GM19023 (cell line): ENCODE data around the gene ZNF761.

Experiments used
- ATAC-seq: cut with Tn5 transposase; IDR thresholded peaks from one replicate; pipeline ENCODE4 v1.9.1; 2021; ENCODE audit warnings: mild to moderate bottlenecking, moderate library complexity; ENCODE audit not compliant: unreplicated experiment

Gene ZNF761

DNA sequence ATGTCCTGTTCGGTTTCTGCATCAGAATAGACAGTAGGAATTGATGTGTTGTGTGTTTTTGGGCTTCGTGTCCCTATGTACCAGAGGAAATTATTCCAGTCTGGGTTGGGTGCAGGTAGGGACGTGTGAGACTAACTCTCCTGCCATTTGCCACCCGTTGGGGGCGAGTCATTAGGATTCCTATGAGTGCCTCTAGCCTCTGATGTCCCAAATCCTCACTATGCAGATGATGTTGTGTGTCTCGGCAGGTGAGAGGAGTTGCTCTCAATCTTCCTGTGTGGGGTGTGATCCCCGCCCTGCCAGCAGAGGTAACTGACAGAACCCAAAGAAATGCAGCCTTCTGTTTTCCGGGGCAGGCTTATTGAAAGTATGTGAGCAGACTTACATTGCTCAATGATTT lies 74.9 kb downstream of the ZNF761 start:
- no peak for ATAC-seq
